K562 (cell line): ENCODE data around the gene GNAT1. TPM values are rescaled to one million over a fixed set of nuclear protein-coding genes. Genes with fewer than 3 reads are reported as not detected.

Experiments used
- BMI1 ChIP-seq: fragments of 150-350 bp; IDR thresholded peaks from 2 replicates; pipeline ENCODE4 v1.6.1; 2014; ENCODE audit warnings: low read length
- CBX1 ChIP-seq: sonication (generic); IDR thresholded peaks from 2 replicates; pipeline ENCODE4 v1.6.1; 2016; ENCODE audit warnings: antibody characterized with exemption, low read depth, mild to moderate bottlenecking
- ETS2 ChIP-seq: IDR thresholded peaks from 2 replicates; pipeline ENCODE4 v1.6.1; 2016; ENCODE audit warnings: borderline replicate concordance, missing genetic modification characterization, mild to moderate bottlenecking, moderate library complexity, missing compliant biosample characterization; ENCODE audit not compliant: poor library complexity, severe bottlenecking
- PHF8 ChIP-seq: fragments of 200-600 bp; sonication (generic); IDR thresholded peaks from 2 replicates; pipeline ENCODE4 v1.6.1; 2012; ENCODE audit warnings: mixed run types, mild to moderate bottlenecking, inconsistent platforms, low read length, moderate library complexity, borderline replicate concordance
- RBBP5 ChIP-seq: fragments of 200-600 bp; sonication (generic); IDR thresholded peaks from 2 replicates; pipeline ENCODE4 v1.6.1; 2012; ENCODE audit warnings: borderline replicate concordance, mild to moderate bottlenecking, low read length, control low read depth, inconsistent platforms; ENCODE audit not compliant: insufficient read depth, poor library complexity, severe bottlenecking
- SUPT5H ChIP-seq: fragments of 450-650 bp; IDR thresholded peaks from 2 replicates; pipeline ENCODE4 v1.6.1; 2016
- TCF3 ChIP-seq: sonication (generic); formaldehyde crosslinking; IDR thresholded peaks from 2 replicates; pipeline ENCODE4 v1.4.0; 2020; ENCODE audit warnings: mild to moderate bottlenecking, missing genetic modification reagents
- YY1 ChIP-seq, 3 experiments: IDR thresholded peaks; 2 replicates each; pipeline ENCODE4 v1.6.1; 2011; ENCODE audit warnings: low read length in 2 of 3, mild to moderate bottlenecking in 2 of 3, moderate library complexity in 2 of 3, borderline replicate concordance in 1 of 3, control low read depth in 1 of 3, low read depth in 1 of 3; ENCODE audit not compliant: insufficient read depth in 3 of 3, insufficient replicate concordance in 2 of 3, control insufficient read depth in 1 of 3, insufficient read length in 1 of 3; ENCODE audit errors: extremely low read depth in 1 of 3
- ZFX ChIP-seq: sonication (generic); formaldehyde crosslinking; IDR thresholded peaks from 2 replicates; pipeline ENCODE4 v1.8.0; 2022; ENCODE audit warnings: mild to moderate bottlenecking, missing genetic modification reagents, moderate library complexity
- ZNF263 ChIP-seq: sonication (generic); formaldehyde crosslinking; IDR thresholded peaks from 2 replicates; pipeline ENCODE4 v1.8.0; 2022; ENCODE audit warnings: mild to moderate bottlenecking, missing genetic modification reagents, borderline replicate concordance
- polyA plus RNA-seq, 8 experiments: library from polyadenylated mRNA; depleted of rRNA in 4 of 8; stranded (reverse) in 5 of 8; unstranded in 3 of 8; fragments of >200 nt; fragmentation: Nextera tagmentation in 2 of 8; fragmentation: Illumina TruSeq in 1 of 8; extraction: Ambion mirVana in 2 of 8; extraction: Trizol in 1 of 8; gene quantifications; 2 replicates each; pipeline versions ENCODE4 v1.2.1 to v1.2.3, GENCODE V29; 2011 to 2014; ENCODE audit warnings: inconsistent platforms in 1 of 8, missing spikeins in 1 of 8
- total RNA-seq, 7 experiments: library from RNA; depleted of rRNA in 6 of 7; stranded (reverse); fragments of >200 nt in 6 of 7; fragmentation: Illumina TruSeq in 2 of 7; extraction: Trizol in 2 of 7; gene quantifications; 2 replicates each; pipeline versions ENCODE4 v1.2.1 to v1.2.3, GENCODE V29; 2011 to 2021; ENCODE audit warnings: low replicate concordance in 1 of 7
- TF ChIP-seq, protein P1 (sequence below), 2 experiments: fragments of 450-650 bp in 1 of 2; IDR thresholded peaks; 2 replicates each; pipeline ENCODE4 v1.6.1; 2011 to 2017; ENCODE audit warnings: low read depth in 2 of 2, antibody characterized with exemption in 1 of 2, borderline replicate concordance in 1 of 2, low read length in 1 of 2, mild to moderate bottlenecking in 1 of 2, mixed read lengths in 1 of 2; ENCODE audit not compliant: control insufficient read depth in 1 of 2
- TF ChIP-seq, protein P2 (sequence below): fragments of 450-650 bp; IDR thresholded peaks from 2 replicates; pipeline ENCODE4 v1.7.1; 2018; ENCODE audit warnings: mild to moderate bottlenecking, low read depth; ENCODE audit not compliant: partially characterized antibody
- TF ChIP-seq, protein P3 (sequence below): IDR thresholded peaks from 3 replicates; pipeline ENCODE4 v1.6.1; 2011; ENCODE audit warnings: borderline replicate concordance, mild to moderate bottlenecking, moderate library complexity; ENCODE audit not compliant: insufficient read length; ENCODE audit errors: extremely low read depth

GNAT1 gene
- total and polyA plus RNA-seq, 9 of the 15 experiments (the other 6 are each of a cell fraction or from before 2014, with no cell fraction given): not detected

DNA sequence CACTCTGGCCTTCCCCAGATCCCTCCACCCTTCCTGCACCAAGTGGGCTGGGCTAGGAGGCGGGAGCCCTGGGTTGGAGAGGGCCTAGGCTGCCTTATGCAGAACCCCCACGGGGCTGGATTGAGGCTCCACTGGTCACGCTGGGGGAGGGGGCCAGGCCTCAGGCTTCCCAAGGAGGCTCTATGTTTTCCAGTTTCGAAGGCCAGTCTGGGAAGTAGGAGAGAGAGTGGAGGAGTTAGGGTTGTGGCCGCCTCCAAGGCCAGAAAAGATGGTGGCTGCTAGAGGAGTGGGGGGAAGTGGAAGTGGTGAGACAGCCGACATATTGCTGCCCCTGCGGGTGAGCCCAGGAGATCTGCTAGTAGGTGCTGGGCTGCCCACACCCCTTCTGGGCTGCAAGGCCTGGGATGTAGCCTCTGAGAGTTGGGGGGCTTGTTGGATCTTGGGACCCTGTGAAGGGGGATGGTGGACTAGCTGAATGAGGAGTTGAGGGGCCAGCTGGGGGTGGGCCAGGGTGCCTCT is 45.8 kb downstream of the GNAT1 start (continued):
- TF ChIP-seq, protein P1, sequence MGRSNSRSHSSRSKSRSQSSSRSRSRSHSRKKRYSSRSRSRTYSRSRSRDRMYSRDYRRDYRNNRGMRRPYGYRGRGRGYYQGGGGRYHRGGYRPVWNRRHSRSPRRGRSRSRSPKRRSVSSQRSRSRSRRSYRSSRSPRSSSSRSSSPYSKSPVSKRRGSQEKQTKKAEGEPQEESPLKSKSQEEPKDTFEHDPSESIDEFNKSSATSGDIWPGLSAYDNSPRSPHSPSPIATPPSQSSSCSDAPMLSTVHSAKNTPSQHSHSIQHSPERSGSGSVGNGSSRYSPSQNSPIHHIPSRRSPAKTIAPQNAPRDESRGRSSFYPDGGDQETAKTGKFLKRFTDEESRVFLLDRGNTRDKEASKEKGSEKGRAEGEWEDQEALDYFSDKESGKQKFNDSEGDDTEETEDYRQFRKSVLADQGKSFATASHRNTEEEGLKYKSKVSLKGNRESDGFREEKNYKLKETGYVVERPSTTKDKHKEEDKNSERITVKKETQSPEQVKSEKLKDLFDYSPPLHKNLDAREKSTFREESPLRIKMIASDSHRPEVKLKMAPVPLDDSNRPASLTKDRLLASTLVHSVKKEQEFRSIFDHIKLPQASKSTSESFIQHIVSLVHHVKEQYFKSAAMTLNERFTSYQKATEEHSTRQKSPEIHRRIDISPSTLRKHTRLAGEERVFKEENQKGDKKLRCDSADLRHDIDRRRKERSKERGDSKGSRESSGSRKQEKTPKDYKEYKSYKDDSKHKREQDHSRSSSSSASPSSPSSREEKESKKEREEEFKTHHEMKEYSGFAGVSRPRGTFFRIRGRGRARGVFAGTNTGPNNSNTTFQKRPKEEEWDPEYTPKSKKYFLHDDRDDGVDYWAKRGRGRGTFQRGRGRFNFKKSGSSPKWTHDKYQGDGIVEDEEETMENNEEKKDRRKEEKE (IDR thresholded peaks at IDR 0.05; ENCODE audit: borderline replicate concordance in 1 of 2, control insufficient read depth in 1 of 2, low read depth in 2 of 2, low read length in 1 of 2): no peak
- TF ChIP-seq YY1 (IDR thresholded peaks at IDR 0.05; ENCODE audit: borderline replicate concordance in 1 of 3, control insufficient read depth in 1 of 3, extremely low read depth in 1 of 3, insufficient read depth in 3 of 3, insufficient read length in 1 of 3, insufficient replicate concordance in 2 of 3, low read depth in 1 of 3, low read length in 2 of 3): peak in 1 of 3 experiments; percentile 22
- no peak for TF ChIP-seq TCF3 (CRISPR knock-in tag)
- TF ChIP-seq, protein P2, sequence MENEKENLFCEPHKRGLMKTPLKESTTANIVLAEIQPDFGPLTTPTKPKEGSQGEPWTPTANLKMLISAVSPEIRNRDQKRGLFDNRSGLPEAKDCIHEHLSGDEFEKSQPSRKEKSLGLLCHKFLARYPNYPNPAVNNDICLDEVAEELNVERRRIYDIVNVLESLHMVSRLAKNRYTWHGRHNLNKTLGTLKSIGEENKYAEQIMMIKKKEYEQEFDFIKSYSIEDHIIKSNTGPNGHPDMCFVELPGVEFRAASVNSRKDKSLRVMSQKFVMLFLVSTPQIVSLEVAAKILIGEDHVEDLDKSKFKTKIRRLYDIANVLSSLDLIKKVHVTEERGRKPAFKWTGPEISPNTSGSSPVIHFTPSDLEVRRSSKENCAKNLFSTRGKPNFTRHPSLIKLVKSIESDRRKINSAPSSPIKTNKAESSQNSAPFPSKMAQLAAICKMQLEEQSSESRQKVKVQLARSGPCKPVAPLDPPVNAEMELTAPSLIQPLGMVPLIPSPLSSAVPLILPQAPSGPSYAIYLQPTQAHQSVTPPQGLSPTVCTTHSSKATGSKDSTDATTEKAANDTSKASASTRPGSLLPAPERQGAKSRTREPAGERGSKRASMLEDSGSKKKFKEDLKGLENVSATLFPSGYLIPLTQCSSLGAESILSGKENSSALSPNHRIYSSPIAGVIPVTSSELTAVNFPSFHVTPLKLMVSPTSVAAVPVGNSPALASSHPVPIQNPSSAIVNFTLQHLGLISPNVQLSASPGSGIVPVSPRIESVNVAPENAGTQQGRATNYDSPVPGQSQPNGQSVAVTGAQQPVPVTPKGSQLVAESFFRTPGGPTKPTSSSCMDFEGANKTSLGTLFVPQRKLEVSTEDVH: no peak
- no peak for TF ChIP-seq BMI1
- TF ChIP-seq, protein P3, sequence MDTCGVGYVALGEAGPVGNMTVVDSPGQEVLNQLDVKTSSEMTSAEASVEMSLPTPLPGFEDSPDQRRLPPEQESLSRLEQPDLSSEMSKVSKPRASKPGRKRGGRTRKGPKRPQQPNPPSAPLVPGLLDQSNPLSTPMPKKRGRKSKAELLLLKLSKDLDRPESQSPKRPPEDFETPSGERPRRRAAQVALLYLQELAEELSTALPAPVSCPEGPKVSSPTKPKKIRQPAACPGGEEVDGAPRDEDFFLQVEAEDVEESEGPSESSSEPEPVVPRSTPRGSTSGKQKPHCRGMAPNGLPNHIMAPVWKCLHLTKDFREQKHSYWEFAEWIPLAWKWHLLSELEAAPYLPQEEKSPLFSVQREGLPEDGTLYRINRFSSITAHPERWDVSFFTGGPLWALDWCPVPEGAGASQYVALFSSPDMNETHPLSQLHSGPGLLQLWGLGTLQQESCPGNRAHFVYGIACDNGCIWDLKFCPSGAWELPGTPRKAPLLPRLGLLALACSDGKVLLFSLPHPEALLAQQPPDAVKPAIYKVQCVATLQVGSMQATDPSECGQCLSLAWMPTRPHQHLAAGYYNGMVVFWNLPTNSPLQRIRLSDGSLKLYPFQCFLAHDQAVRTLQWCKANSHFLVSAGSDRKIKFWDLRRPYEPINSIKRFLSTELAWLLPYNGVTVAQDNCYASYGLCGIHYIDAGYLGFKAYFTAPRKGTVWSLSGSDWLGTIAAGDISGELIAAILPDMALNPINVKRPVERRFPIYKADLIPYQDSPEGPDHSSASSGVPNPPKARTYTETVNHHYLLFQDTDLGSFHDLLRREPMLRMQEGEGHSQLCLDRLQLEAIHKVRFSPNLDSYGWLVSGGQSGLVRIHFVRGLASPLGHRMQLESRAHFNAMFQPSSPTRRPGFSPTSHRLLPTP: no peak
- TF ChIP-seq PHF8: peak; percentile 17; the same call in 1 of the 2 replicates
- TF ChIP-seq CBX1: no peak
- no peak for TF ChIP-seq RBBP5
- TF ChIP-seq ZFX (CRISPR knock-in tag): peak; percentile 21; the same call in 1 of the 2 replicates
- peak; percentile 73; the same call in 1 of the 2 replicates for TF ChIP-seq ZNF263 (CRISPR knock-in tag)
- TF ChIP-seq ETS2 (tag): no peak
- TF ChIP-seq SUPT5H: no peak
